A204.1 (cell line): Measurements from ENCODE around the gene MPRIP.
A peak's percentile ranks its signal among the peaks of the same experiment; 100 is the strongest.
"Not testable (repeated sequence)": the region's sequence is repeated elsewhere in the genome, so short reads cannot be mapped to it uniquely, and the experiment has no call there.

ENCODE experiments used
- FAIRE-seq: peaks from 2 replicates; lab custom pipeline; 2012; peaks lifted over from hg19 to GRCh38; lab: Jason Lieb, UNC

MPRIP gene

GRCh38 chr17:17129466-17129865, 87.2 kb downstream of the MPRIP start:
- FAIRE-seq: no peak

- FAIRE-seq: no peak
Measured at GRCh38 chr17:17130077-17130844, 88.0 kb downstream of the MPRIP start.

DNA sequence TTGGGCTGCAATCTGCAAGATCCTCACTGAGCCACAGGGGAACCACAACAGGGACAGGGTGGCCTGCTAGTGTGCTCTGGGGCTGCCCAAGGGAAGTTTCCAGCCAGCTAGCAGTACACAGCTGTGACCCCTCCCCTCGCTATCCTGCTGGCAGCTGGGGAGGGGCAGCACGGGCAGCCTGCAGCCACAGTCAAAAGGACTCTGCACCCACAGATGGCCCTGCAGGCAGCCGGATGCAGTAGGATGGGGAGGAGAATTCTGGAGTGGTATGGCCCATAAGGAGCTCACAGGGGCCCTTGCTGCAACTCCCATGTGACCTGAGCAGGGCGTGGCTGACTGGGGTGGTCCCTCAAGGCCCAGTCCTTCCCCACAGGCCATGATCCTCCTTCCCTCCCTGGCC, 89.6 kb downstream of the MPRIP start:
- no peak for FAIRE-seq

- no peak for FAIRE-seq
Measured at GRCh38 chr17:17132746-17133145, 90.5 kb downstream of the MPRIP start.

GRCh38 chr17:17134051-17134956, 92.0 kb downstream of the MPRIP start:
- FAIRE-seq: no peak

DNA sequence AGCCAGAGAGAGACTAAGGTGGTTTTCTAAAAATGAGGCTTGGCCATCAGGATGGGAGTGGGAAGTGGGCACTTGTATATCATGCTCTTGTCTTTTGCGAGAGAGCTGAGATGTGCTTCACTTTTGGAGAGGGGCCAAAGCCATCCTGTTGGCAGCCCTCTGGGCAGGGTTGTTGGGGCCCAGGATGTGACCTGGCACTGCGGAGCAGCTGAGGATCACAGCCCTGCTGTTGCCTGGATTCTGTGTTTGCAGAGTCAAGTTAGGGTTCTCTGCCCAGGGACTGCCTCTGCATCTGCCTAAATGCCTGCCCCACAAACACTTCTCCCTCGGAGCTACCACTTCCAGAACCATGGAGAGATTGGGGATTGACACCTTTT, 92.7 kb downstream of the MPRIP start:
- no peak for FAIRE-seq

DNA sequence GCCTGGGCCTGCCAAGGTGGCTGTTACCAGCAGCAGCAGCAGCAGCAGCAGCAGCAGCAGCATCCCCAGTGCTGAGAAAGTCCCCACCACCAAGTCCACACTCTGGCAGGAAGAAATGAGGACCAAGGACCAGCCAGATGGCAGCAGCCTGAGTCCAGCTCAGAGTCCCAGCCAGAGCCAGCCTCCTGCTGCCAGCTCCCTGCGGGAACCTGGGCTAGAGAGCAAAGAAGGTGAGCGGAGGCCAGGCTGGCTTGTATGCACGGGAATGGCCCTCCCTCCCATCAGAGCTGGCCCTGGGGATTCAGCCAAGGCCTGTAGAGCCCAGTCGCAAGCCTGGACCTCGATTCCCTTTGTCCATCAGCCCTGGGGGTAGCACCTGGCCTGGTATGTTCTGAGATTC, 94.0 kb downstream of the MPRIP start:
- FAIRE-seq: not testable (repeated sequence)

- FAIRE-seq: no peak
Measured at GRCh38 chr17:17137731-17138585, 95.7 kb downstream of the MPRIP start.

GRCh38 chr17:17139972-17140589, 97.8 kb downstream of the MPRIP start:
- no peak for FAIRE-seq

DNA sequence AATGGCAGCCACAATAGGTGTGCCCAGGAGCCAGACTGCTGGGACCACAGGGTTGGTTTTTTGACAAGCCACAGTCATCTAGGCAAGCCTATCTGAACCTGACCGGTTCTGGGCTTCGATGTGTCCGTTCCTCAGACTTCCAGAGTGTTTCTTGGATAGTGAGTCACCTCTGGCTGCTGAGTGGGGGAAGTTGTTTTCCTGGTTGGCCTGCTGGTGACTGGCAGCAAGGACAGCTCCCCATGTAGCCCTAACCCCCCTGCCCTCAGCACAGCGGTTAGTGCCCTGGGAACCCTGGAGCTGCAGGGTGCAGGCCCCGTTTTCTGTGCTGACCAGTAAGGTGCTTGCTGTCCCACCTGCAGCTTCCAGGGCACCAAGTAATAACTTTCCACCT, 98.3 kb downstream of the MPRIP start:
- FAIRE-seq: no peak

DNA sequence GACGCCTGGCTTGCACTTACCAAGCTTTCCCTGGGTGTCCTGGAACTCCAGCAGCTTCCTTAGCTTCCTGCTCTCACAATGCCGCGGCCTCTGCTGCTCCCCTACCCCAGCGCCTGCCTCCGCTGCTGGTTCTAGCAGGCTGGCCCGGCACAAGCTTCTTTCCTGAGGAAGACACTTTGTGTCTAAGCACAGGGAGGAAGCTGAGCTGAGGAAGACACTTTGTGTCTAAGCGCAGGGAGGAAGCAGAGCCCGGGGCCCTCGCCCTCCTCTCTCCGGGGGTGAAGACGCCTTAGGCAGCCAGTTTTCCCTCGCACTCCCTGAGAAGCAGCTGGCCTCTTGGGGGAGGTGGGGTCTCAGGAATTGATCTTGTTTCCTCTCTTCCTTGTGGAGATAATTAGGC, 99.0 kb downstream of the MPRIP start:
- FAIRE-seq: no peak

- FAIRE-seq: no peak
Measured at GRCh38 chr17:17141860-17142552, 99.7 kb downstream of the MPRIP start.

DNA sequence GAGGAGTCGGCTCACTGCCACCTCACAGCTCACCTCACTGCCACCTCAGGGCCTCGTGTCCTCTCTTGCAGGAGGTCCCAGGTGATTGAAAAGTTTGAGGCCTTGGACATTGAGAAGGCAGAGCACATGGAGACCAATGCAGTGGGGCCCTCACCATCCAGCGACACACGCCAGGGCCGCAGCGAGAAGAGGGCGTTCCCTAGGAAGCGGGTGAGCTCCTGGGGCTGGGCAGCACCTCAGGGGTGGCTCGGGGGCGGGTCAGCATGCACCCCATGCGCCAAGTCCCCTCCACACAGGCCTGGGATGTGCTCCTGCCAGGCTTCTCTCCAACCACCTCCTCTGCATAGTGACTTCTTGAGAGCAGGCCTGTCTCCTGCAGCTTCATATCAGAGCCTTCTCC, 100.3 kb downstream of the MPRIP start:
- no peak for FAIRE-seq

- no peak for FAIRE-seq
Measured at GRCh38 chr17:17143501-17143900, 101.2 kb downstream of the MPRIP start.

GRCh38 chr17:17144061-17144460, 101.8 kb downstream of the MPRIP start:
- FAIRE-seq: no peak

DNA sequence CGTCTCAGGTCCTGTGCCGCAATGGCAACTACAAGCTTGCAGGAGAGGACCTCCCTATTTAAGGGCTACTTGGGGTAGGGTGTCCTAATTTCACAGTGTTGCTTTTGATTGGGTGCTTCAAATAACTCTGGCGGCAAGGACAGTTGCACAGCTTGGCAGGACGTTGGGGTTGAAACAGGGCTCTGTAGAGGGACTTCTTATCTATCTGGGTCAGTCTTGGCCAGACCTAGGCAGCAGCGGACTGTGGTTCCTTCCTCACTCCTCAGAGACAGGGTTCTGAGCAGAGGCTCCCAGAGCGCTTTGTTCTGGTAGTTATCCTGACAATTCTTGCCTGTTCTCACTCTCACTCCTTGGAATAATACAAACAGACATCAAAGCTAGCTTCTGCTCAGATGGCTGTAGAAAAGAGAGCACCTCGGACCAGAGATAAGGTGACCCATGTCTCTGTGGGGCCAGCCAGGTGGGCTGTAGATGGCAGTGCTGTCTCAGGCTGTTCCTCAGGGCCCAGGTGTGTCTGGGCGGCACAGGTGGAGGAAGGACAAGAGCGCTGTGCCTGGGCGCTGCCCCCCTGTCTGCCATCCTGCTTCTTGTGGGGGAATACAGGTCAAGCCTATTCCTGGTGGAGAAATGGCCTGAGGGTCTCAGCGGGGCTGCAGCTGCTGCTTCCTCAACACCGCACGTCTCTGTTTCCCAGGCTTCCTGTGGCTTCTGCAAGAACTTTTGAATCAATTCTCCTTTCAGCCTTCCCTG, 102.8 kb downstream of the MPRIP start:
- no peak for FAIRE-seq

- FAIRE-seq: no peak
Measured at GRCh38 chr17:17146786-17147406, 104.6 kb downstream of the MPRIP start.

DNA sequence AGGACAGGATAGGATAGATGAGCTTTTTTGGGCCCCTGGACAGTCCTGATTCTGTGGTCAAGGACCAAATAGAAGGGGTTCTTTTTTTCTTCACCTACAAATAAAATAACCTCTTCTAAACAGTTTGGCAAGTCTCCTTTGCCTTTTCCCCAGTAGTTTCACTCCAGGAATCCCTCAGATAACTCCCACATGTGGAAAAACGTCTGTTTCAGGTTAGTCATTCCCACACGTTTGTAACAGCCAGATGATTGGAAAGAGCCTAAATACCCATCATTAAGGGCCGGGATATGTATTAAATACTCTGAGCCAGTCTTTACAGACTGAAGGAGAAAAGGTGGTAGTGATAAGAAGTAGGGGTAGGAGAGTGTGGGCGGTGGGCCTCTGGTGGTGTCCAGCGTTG, 105.6 kb downstream of the MPRIP start:
- FAIRE-seq: no peak

DNA sequence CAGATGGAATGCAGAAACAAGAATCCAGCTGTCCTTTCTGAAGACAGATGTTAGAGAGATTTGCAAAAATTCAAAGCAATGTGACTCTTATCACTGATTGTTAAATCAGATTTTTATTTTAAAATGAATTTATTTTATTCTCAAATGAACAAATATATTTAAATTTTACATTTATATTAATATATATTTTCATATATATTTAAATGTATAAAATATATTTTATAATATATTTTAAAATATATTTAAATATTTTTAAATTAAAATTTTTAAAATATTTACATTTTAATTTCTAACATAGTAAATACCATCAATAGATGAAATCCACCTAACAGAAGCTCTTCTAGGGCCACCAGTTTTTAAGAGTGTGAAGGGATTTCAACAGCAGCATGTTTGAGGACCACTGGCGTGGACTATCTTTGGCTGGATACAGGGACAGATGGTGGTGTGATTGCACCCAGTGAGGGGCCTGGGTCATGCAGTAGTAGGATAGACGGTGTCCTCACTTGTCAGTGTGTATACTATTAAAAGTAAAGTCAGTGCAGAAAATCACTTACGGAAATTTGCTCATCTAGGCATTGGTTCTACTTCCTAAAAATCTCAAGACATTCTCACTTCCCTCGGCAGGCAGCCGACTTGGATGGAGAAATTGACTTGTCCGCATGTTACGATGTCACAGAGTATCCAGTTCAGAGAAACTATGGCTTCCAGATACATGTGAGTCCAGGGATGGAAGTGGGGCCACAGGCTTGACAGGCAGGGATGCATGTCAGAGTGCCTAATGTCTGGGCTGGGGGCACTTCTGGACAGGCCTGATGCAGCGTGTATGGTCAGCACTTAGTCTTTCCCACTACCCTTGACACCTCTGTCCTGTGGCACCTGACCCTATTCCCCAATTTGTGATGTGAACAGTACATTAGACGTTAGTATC, 107.5 kb downstream of the MPRIP start:
- peak; percentile 98 for FAIRE-seq
